GM12878 (cell line): Measurements from ENCODE around the gene ABCD3. TPM values are rescaled to one million over a fixed set of nuclear protein-coding genes. Genes with fewer than 3 reads are reported as not detected.
"Not testable (repeated sequence)": the region's sequence is repeated elsewhere in the genome, so short reads cannot be mapped to it uniquely, and the experiment has no call there.

Experiments used
- ATAC-seq: fragments of 200-7000 bp; cut with Tn5 transposase; 3 replicates; pipeline ENCODE4 v1.9.1; 2020; ENCODE audit warnings: mild to moderate bottlenecking, moderate library complexity
- BruUV-seq: library from RNA; stranded (reverse); fragments of 400-500 nt; replicated peaks from 2 replicates; lab custom pipeline; 2021; lab: Mats Ljungman, UMichigan
- CTCF ChIA-PET: fragments of 300-600 bp; sonication (Branson Sonifier 250); formaldehyde crosslinking; extraction: SDS; loops from one replicate; lab custom pipeline; 2021; ENCODE audit warnings: inconsistent platforms; lab: Yijun Ruan, JAX
- POLR2A ChIA-PET: fragments of 350-600 bp; formaldehyde crosslinking; extraction: SDS; loops from one replicate; lab custom pipeline; 2021; ENCODE audit warnings: inconsistent platforms; lab: Charles Lee
- RAD21 ChIA-PET: fragments of 300-600 bp; sonication (Branson Sonifier 250); formaldehyde crosslinking; loops from one replicate; lab custom pipeline; 2023; ENCODE audit warnings: antibody characterized with exemption; ENCODE audit not compliant: unreplicated experiment; lab: Charles Lee
- SMC1A ChIA-PET: fragments of 300-600 bp; sonication (Branson Sonifier 250); formaldehyde crosslinking; loops from one replicate; lab custom pipeline; 2023; ENCODE audit not compliant: unreplicated experiment, uncharacterized antibody; lab: Charles Lee
- DNase-seq: peaks from one replicate; pipeline ENCODE4 v3.0.0-alpha.2; 2011; ENCODE audit warnings: low read depth, low spot score
- FAIRE-seq: peaks from 3 replicates; lab custom pipeline; 2011; peaks lifted over from hg19 to GRCh38; lab: Jason Lieb, UNC
- H2AFZ ChIP-seq: 2 replicates; pipeline ENCODE4 v1.6.0; 2011; ENCODE audit warnings: low read depth, low read length, control low read depth; ENCODE audit not compliant: control insufficient read depth
- H3K27ac ChIP-seq: 2 replicates; pipeline ENCODE4 v1.5.1; 2011; ENCODE audit warnings: control low read depth; ENCODE audit not compliant: control insufficient read depth, insufficient read depth
- H3K27me3 ChIP-seq, 2 experiments: replicated peaks in 1 of 2; 2 replicates each; pipeline versions ENCODE4 v1.6.0 to v1.6.1; 2011; ENCODE audit warnings: low read length in 1 of 2; ENCODE audit not compliant: control insufficient read depth in 2 of 2, insufficient read depth in 2 of 2
- H3K36me3 ChIP-seq, 2 experiments: 2 replicates each; pipeline ENCODE4 v1.5.1; 2011; ENCODE audit warnings: low read length in 1 of 2; ENCODE audit not compliant: control insufficient read depth in 2 of 2, insufficient read depth in 2 of 2
- H3K4me1 ChIP-seq: 2 replicates; pipeline ENCODE4 v1.6.1; 2011; ENCODE audit warnings: mild to moderate bottlenecking, low read length, moderate library complexity, mixed read lengths; ENCODE audit not compliant: control insufficient read depth, insufficient read depth
- H3K4me2 ChIP-seq: 2 replicates; pipeline ENCODE4 v1.6.0; 2011; ENCODE audit warnings: control low read depth; ENCODE audit not compliant: control insufficient read depth, insufficient read depth
- H3K4me3 ChIP-seq: fragments of 200-600 bp; sonication (generic); 2 replicates; pipeline ENCODE4 v1.5.1; 2016
- H3K79me2 ChIP-seq: 2 replicates; pipeline ENCODE4 v1.6.0; 2011; ENCODE audit warnings: low read length; ENCODE audit not compliant: control insufficient read depth, insufficient read depth
- H3K9ac ChIP-seq: 2 replicates; pipeline ENCODE4 v1.8.0; 2011; ENCODE audit warnings: low read length, control low read depth, mixed read lengths; ENCODE audit not compliant: control insufficient read depth, insufficient read depth
- H3K9me3 ChIP-seq: replicated peaks from 3 replicates; pipeline ENCODE4 v1.5.1; 2011; ENCODE audit warnings: mild to moderate bottlenecking, low read length; ENCODE audit not compliant: control insufficient read depth, insufficient read depth
- H4K20me1 ChIP-seq: 2 replicates; pipeline ENCODE4 v1.6.0; 2011; ENCODE audit not compliant: control insufficient read depth, insufficient read depth
- WGBS: methylation state at CpG from one replicate; pipeline ENCODE4 v1.1.6; 2016; ENCODE audit warnings: low lambda C conversion rate; ENCODE audit not compliant: insufficient replicate concordance, insufficient coverage; ENCODE audit errors: missing lambda C conversion rate; 5-methylcytosine and 5-hydroxymethylcytosine counted together
- in situ Hi-C: fragments of 300-500 bp; cut with MboI; formaldehyde crosslinking; loops from 9 replicates; pipeline ENCODE4 v1.14.3; 2018; ENCODE audit warnings: mixed read lengths
- intact Hi-C: fragments of 100-400 bp; cut with micrococcal nuclease; formaldehyde crosslinking; loops from one replicate; pipeline ENCODE4 v1.14.2; 2022; ENCODE audit not compliant: unreplicated experiment
- polyA plus RNA-seq, 11 experiments: library from polyadenylated mRNA; depleted of rRNA in 4 of 11; unstranded in 6 of 11; stranded (reverse) in 5 of 11; fragments of >200 nt; fragmentation: Nextera tagmentation in 4 of 11; fragmentation: Illumina TruSeq in 1 of 11; extraction: Ambion mirVana in 4 of 11; extraction: Trizol in 1 of 11; gene quantifications; 1 replicate in 1 of 11; 2 replicates in 10 of 11; pipeline versions ENCODE4 v1.2.1 to v1.2.3, GENCODE V29; 2011 to 2016; ENCODE audit warnings: inconsistent platforms in 2 of 11, missing spikeins in 2 of 11, low read depth in 1 of 11
- total RNA-seq, 4 experiments: library from RNA; depleted of rRNA in 3 of 4; stranded (reverse); fragments of >200 nt in 3 of 4; fragmentation: Illumina TruSeq in 1 of 4; extraction: Trizol in 1 of 4; gene quantifications; 2 replicates each; pipeline versions ENCODE4 v1.2.1 to v1.2.3, GENCODE V29; 2013 to 2021
- TF ChIP-seq, protein P1 (sequence below): fragments of 450-650 bp; IDR thresholded peaks from 2 replicates; pipeline ENCODE4 v1.6.1; 2016; ENCODE audit warnings: mild to moderate bottlenecking, moderate library complexity, borderline replicate concordance

ABCD3 gene
- total and polyA plus RNA-seq, 10 of the 15 experiments (the other 5 are each of a cell fraction or from before 2014, with no cell fraction given) = 15.1 to 40.2 (median 24.1) TPM

DNA sequence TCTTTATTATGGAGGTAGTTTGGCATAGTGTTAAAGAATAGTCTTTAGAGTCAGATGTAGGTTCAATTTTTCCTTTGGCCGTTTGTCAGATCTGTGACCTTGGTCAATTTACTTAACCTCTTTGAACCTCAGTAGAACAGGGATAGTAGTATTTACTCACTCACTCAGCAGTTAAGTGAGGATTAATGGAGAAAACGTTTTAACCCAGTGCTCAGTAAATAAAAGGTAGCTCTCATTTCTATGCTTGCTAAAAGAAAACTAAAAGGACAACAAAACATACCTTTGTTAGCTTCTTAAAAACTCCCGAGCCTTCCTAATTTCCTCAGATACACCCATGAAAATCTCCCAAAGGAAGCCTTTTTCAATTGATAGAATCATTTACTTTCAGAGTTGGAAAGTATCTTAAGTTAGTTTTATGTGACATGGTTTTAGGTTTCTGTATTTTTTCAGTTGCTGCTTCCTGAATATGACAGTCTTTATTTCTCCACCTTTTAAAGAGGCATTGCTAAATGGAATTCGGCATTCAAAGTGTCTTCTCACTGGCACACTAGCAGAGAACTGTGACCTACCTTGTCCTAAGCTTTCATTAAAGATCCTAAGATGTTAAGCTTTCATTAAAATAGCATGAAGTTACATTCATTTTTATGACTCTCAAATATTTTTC is 7.8 kb downstream of the ABCD3 start (continued):
- TF ChIP-seq, protein P1, sequence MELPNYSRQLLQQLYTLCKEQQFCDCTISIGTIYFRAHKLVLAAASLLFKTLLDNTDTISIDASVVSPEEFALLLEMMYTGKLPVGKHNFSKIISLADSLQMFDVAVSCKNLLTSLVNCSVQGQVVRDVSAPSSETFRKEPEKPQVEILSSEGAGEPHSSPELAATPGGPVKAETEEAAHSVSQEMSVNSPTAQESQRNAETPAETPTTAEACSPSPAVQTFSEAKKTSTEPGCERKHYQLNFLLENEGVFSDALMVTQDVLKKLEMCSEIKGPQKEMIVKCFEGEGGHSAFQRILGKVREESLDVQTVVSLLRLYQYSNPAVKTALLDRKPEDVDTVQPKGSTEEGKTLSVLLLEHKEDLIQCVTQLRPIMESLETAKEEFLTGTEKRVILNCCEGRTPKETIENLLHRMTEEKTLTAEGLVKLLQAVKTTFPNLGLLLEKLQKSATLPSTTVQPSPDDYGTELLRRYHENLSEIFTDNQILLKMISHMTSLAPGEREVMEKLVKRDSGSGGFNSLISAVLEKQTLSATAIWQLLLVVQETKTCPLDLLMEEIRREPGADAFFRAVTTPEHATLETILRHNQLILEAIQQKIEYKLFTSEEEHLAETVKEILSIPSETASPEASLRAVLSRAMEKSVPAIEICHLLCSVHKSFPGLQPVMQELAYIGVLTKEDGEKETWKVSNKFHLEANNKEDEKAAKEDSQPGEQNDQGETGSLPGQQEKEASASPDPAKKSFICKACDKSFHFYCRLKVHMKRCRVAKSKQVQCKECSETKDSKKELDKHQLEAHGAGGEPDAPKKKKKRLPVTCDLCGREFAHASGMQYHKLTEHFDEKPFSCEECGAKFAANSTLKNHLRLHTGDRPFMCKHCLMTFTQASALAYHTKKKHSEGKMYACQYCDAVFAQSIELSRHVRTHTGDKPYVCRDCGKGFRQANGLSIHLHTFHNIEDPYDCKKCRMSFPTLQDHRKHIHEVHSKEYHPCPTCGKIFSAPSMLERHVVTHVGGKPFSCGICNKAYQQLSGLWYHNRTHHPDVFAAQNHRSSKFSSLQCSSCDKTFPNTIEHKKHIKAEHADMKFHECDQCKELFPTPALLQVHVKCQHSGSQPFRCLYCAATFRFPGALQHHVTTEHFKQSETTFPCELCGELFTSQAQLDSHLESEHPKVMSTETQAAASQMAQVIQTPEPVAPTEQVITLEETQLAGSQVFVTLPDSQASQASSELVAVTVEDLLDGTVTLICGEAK = no peak

DNA sequence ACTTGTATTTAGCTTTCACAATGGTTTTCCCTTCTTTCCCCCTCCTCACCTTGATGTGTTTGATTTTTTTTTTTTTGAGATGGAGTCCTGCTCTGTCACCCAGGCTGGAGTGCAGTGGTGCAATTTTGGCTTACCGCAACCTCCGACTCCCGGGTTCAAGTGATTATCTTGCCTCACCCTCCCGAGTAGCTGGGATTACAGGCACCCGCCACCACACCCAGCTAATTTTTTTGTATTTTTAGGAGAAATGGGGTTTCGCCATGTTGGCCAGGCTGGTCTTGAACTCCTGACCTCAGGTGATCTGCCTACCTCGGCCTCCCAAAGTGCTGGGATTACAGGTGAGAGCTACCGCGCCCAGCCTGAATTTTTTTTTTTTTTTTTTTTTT is 8.3 kb downstream of the ABCD3 start:
- H3K9ac ChIP-seq, H3K4me3 ChIP-seq, RAD21 ChIA-PET, H3K4me1 ChIP-seq, DNase-seq, H3K79me2 ChIP-seq, BruUV-seq, H2AFZ ChIP-seq, intact Hi-C loops, ATAC-seq, H3K27me3 ChIP-seq, H3K36me3 ChIP-seq, in situ Hi-C loops, H3K27ac ChIP-seq, H3K4me2 ChIP-seq, FAIRE-seq, H3K9me3 ChIP-seq, H4K20me1 ChIP-seq: not testable (repeated sequence)
- 90% methylated on average over 7 of the region's 9 CpGs for WGBS
- ChIA-PET POLR2A (interaction anchor here (0.6 to 0.7 kb wide), 3 partner anchors 9 to 1413 kb away, joined by 3 read pairs; no protein-coding TSS in a partner anchor), SMC1A (interaction anchor here (0.6 to 0.7 kb wide), 2 partner anchors 17 to 1646 kb away, joined by 3 read pairs; no protein-coding TSS in a partner anchor), CTCF (interaction anchor here (0.6 to 1.7 kb wide), 4 partner anchors 37 to 1636 kb away, joined by 3 to 9 read pairs (median 4); no protein-coding TSS in a partner anchor)
